Liver (tissue), 9 donors: ENCODE data around the gene FANCE. TPM values are rescaled to one million over a fixed set of nuclear protein-coding genes. Genes with fewer than 3 reads are reported as not detected.

Experiments
- DNase-seq: peaks from one replicate; pipeline ENCODE4 v3.0.0-alpha.2; 2017; ENCODE audit warnings: low spot score
- H3K27ac ChIP-seq, 2 donors: one replicate each; pipeline ENCODE4 v1.7.0; 2013; ENCODE audit warnings: inconsistent platforms in 2 of 2, low read length in 2 of 2, control low read depth in 1 of 2, low read depth in 1 of 2, mild to moderate bottlenecking in 1 of 2
- H3K27me3 ChIP-seq, 4 donors: one replicate each; pipeline versions ENCODE4 v1.6.1 to v1.7.0; 2013; ENCODE audit warnings: low read length in 3 of 4, inconsistent platforms in 1 of 4, mild to moderate bottlenecking in 1 of 4, moderate library complexity in 1 of 4; ENCODE audit not compliant: control insufficient read depth in 4 of 4, insufficient read depth in 4 of 4
- H3K36me3 ChIP-seq, 4 donors: one replicate each; pipeline versions ENCODE4 v1.6.1 to v1.7.0; 2013; ENCODE audit warnings: low read length in 3 of 4, mild to moderate bottlenecking in 3 of 4, low read depth in 1 of 4, moderate library complexity in 1 of 4; ENCODE audit not compliant: control insufficient read depth in 4 of 4, insufficient read depth in 3 of 4
- H3K4me1 ChIP-seq, 4 donors: one replicate each; pipeline versions ENCODE4 v1.6.1 to v1.7.0; 2013; ENCODE audit warnings: low read length in 3 of 4, mild to moderate bottlenecking in 3 of 4, moderate library complexity in 1 of 4; ENCODE audit not compliant: control insufficient read depth in 4 of 4, insufficient read depth in 4 of 4
- H3K4me3 ChIP-seq, 3 donors: one replicate each; pipeline versions ENCODE4 v1.6.1 to v1.7.0; 2013; ENCODE audit warnings: low read length in 3 of 3, control low read depth in 1 of 3, low read depth in 1 of 3, mild to moderate bottlenecking in 1 of 3
- H3K9ac ChIP-seq, 2 donors: one replicate each; pipeline ENCODE4 v1.7.0; 2013; ENCODE audit warnings: low read length in 2 of 2, mild to moderate bottlenecking in 2 of 2, moderate library complexity in 2 of 2, control low read depth in 1 of 2, low read depth in 1 of 2
- H3K9me3 ChIP-seq, 4 donors: one replicate each; pipeline versions ENCODE4 v1.6.1 to v1.7.0; 2013; ENCODE audit warnings: low read length in 3 of 4; ENCODE audit not compliant: control insufficient read depth in 4 of 4
- EGR1 ChIP-seq, 2 donors: IDR thresholded peaks; 2 replicates each; pipeline ENCODE4 v1.6.1; 2016 to 2018; ENCODE audit warnings: antibody characterized with exemption in 2 of 2, low read depth in 2 of 2
- FOXA1 ChIP-seq: IDR thresholded peaks from 2 replicates; pipeline ENCODE4 v1.6.1; 2016; ENCODE audit warnings: antibody characterized with exemption
- FOXA2 ChIP-seq: IDR thresholded peaks from 2 replicates; pipeline ENCODE4 v1.6.1; 2016; ENCODE audit warnings: antibody characterized with exemption
- GABPA ChIP-seq, 2 donors: IDR thresholded peaks in 1 of 2; conservative IDR thresholded peaks in 1 of 2; 2 replicates each; pipeline ENCODE4 v1.6.1; 2016; ENCODE audit warnings: antibody characterized with exemption in 2 of 2, mild to moderate bottlenecking in 1 of 2, moderate library complexity in 1 of 2
- HNF4A ChIP-seq, 2 donors: conservative IDR thresholded peaks; 2 replicates each; pipeline ENCODE4 v1.6.1; 2016; ENCODE audit warnings: antibody characterized with exemption in 2 of 2, mild to moderate bottlenecking in 2 of 2
- HNF4G ChIP-seq: IDR thresholded peaks from 2 replicates; pipeline ENCODE4 v1.6.1; 2016; ENCODE audit warnings: antibody characterized with exemption
- JUND ChIP-seq, 2 donors: IDR thresholded peaks; 2 replicates each; pipeline ENCODE4 v1.6.1; 2016; ENCODE audit warnings: antibody characterized with exemption in 2 of 2
- MAX ChIP-seq: IDR thresholded peaks from 2 replicates; pipeline ENCODE4 v1.6.1; 2016; ENCODE audit warnings: antibody characterized with exemption
- NR2F2 ChIP-seq: IDR thresholded peaks from 2 replicates; pipeline ENCODE4 v1.6.1; 2016; ENCODE audit warnings: antibody characterized with exemption
- RAD21 ChIP-seq, 2 donors: IDR thresholded peaks; 2 replicates each; pipeline ENCODE4 v1.6.1; 2016; ENCODE audit warnings: antibody characterized with exemption in 2 of 2, mild to moderate bottlenecking in 2 of 2
- REST ChIP-seq: IDR thresholded peaks from 2 replicates; pipeline ENCODE4 v1.6.1; 2016; ENCODE audit warnings: antibody characterized with exemption, mild to moderate bottlenecking
- RXRA ChIP-seq, 2 donors: IDR thresholded peaks; 2 replicates each; pipeline ENCODE4 v1.6.1; 2017 to 2018; ENCODE audit warnings: antibody characterized with exemption in 2 of 2, mild to moderate bottlenecking in 1 of 2
- SP1 ChIP-seq: IDR thresholded peaks from 2 replicates; pipeline ENCODE4 v1.6.1; 2018; ENCODE audit warnings: antibody characterized with exemption, mild to moderate bottlenecking
- TAF1 ChIP-seq: conservative IDR thresholded peaks from 2 replicates; pipeline ENCODE4 v1.6.1; 2016; ENCODE audit warnings: antibody characterized with exemption, mild to moderate bottlenecking
- YY1 ChIP-seq: IDR thresholded peaks from 2 replicates; pipeline ENCODE4 v1.6.1; 2016; ENCODE audit warnings: antibody characterized with exemption, mild to moderate bottlenecking
- WGBS: extraction: QIAGEN DNeasy Blood & Tissue Kit; methylation state at CpG from one replicate; pipeline ENCODE4 v1.1.7; 2013; 5-methylcytosine and 5-hydroxymethylcytosine counted together
- polyA plus RNA-seq, 2 donors: library from polyadenylated mRNA; stranded (reverse) in 1 of 2; unstranded in 1 of 2; fragments of 200-250 nt in 1 of 2; fragments of >200 nt in 1 of 2; fragmentation: Nextera tagmentation in 1 of 2; extraction: Ambion mirVana in 1 of 2; gene quantifications; one replicate each; pipeline versions ENCODE4 v1.2.1 to v1.2.3, GENCODE V29; 2013 to 2015
- total RNA-seq, 2 donors: library from RNA; depleted of rRNA; stranded (reverse); fragments of >200 nt; gene quantifications; one replicate each; pipeline ENCODE4 v1.2.3, GENCODE V29; 2014
- TF ChIP-seq, protein P1 (sequence below): IDR thresholded peaks from 2 replicates; pipeline ENCODE4 v1.6.1; 2016; ENCODE audit warnings: antibody characterized with exemption
- TF ChIP-seq, protein P2 (sequence below): fragments of 150-350 bp; IDR thresholded peaks from 2 replicates; pipeline ENCODE4 v1.5.1; 2017; ENCODE audit warnings: improper control_type of control experiment, low read depth, low read length; ENCODE audit not compliant: missing input control
- TF ChIP-seq, protein P3 (sequence below): IDR thresholded peaks from 2 replicates; pipeline ENCODE4 v1.6.1; 2016; ENCODE audit warnings: antibody characterized with exemption
- donor health status: healthy.
- donor health status: healthy.
- donor health status: healthy.
- donor health status: healthy.
- donor health status: healthy.

The FANCE gene
- total and polyA plus RNA-seq, 4 donors: 0.11 to 4.2 (median 0.79) TPM

GRCh38 chr6:35507221-35507620 lies 55.1 kb downstream of the FANCE start (continued):
- TF ChIP-seq REST: no peak

DNA sequence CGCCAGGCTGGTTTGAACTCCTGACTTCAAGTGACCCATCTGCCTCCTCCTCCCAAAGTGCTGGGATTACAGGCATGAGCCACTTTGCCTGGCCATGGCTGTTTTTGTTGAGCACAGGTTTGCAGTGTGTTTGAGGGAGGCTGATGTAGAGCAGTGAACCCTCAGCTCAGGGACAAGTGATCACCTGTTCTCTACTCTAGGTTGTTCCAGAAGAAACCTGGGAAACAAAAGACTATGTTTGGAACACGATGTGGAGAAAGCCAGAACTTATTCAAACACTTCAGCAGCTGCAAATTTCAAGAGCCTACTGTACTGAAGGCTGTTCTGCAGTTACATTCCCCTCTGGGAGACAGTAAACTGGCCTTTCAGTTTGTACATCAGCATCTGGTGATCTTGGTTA lies 55.9 kb downstream of the FANCE start:
- 75% methylated on average over 2 of the region's 2 CpGs for WGBS
- no peak for DNase-seq
- Histone ChIP-seq H3K9ac (no peak overlapping the region), H3K36me3 (no peaks in the 10 kb centered on the region), H3K4me3 (no peak overlapping the region), H3K4me1 (no peaks in the 10 kb centered on the region), H3K27me3 (no peaks in the 10 kb centered on the region), H3K9me3 (no peaks in the 10 kb centered on the region), H3K27ac (no peak overlapping the region)
- TF ChIP-seq HNF4A (conservative IDR thresholded peaks at IDR 0.05) (no peak), FOXA2 (no peak), RAD21 (IDR thresholded peaks at IDR 0.05) (no peak)
- TF ChIP-seq, protein P1, sequence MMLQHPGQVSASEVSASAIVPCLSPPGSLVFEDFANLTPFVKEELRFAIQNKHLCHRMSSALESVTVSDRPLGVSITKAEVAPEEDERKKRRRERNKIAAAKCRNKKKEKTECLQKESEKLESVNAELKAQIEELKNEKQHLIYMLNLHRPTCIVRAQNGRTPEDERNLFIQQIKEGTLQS: no peak

GRCh38 chr6:35508542-35508941 lies 56.4 kb downstream of the FANCE start:
- TF ChIP-seq RXRA (IDR thresholded peaks at IDR 0.05) (no peak), REST (no peak), GABPA (IDR thresholded peaks at IDR 0.05 in 1 of 2, conservative IDR thresholded peaks at IDR 0.05 in 1 of 2) (no peak), FOXA2 (no peak), HNF4A (conservative IDR thresholded peaks at IDR 0.05) (no peak), RAD21 (IDR thresholded peaks at IDR 0.05) (no peak), SP1 (no peak), FOXA1 (no peak), YY1 (no peak), MAX (no peak), HNF4G (no peak), EGR1 (IDR thresholded peaks at IDR 0.05; ENCODE audit: low read depth in 2 of 2) (no peak), TAF1 (no peak), JUND (IDR thresholded peaks at IDR 0.05) (no peak), NR2F2 (no peak)
- TF ChIP-seq, protein P1: no peak
- TF ChIP-seq, protein P2, sequence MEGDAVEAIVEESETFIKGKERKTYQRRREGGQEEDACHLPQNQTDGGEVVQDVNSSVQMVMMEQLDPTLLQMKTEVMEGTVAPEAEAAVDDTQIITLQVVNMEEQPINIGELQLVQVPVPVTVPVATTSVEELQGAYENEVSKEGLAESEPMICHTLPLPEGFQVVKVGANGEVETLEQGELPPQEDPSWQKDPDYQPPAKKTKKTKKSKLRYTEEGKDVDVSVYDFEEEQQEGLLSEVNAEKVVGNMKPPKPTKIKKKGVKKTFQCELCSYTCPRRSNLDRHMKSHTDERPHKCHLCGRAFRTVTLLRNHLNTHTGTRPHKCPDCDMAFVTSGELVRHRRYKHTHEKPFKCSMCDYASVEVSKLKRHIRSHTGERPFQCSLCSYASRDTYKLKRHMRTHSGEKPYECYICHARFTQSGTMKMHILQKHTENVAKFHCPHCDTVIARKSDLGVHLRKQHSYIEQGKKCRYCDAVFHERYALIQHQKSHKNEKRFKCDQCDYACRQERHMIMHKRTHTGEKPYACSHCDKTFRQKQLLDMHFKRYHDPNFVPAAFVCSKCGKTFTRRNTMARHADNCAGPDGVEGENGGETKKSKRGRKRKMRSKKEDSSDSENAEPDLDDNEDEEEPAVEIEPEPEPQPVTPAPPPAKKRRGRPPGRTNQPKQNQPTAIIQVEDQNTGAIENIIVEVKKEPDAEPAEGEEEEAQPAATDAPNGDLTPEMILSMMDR: no peak
- TF ChIP-seq, protein P3, sequence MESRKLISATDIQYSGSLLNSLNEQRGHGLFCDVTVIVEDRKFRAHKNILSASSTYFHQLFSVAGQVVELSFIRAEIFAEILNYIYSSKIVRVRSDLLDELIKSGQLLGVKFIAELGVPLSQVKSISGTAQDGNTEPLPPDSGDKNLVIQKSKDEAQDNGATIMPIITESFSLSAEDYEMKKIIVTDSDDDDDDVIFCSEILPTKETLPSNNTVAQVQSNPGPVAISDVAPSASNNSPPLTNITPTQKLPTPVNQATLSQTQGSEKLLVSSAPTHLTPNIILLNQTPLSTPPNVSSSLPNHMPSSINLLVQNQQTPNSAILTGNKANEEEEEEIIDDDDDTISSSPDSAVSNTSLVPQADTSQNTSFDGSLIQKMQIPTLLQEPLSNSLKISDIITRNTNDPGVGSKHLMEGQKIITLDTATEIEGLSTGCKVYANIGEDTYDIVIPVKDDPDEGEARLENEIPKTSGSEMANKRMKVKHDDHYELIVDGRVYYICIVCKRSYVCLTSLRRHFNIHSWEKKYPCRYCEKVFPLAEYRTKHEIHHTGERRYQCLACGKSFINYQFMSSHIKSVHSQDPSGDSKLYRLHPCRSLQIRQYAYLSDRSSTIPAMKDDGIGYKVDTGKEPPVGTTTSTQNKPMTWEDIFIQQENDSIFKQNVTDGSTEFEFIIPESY: no peak
- H3K27me3 ChIP-seq: no peaks in the 10 kb centered on the region
- H3K27ac ChIP-seq: no peak overlapping the region
- DNase-seq: no peak
- no peak overlapping the region for H3K4me3 ChIP-seq
- 63% methylated on average over 5 of the region's 5 CpGs for WGBS
- H3K36me3 ChIP-seq: no peaks in the 10 kb centered on the region
- no peaks in the 10 kb centered on the region for H3K9me3 ChIP-seq
- no peak overlapping the region for H3K9ac ChIP-seq
- no peaks in the 10 kb centered on the region for H3K4me1 ChIP-seq
